ENCODE results near the gene PHLDA1. TPM values are rescaled to one million over a fixed set of nuclear protein-coding genes. Genes with fewer than 3 reads are reported as not detected.

The PHLDA1 gene
- total RNA-seq, 1 experiment from 2014 or later = 181 TPM

- intact Hi-C loops (cut with micrococcal nuclease) = no loop called here
- CTCF ChIA-PET = no interaction called here
- no peak for ATAC-seq
Observed at GRCh38 chr12:76006028-76006925, 25.3 kb downstream of the PHLDA1 start.

GRCh38 chr12:76003355-76003638 is 28.3 kb downstream of the PHLDA1 start:
- H4K20me1 ChIP-seq (ENCODE audit: low read length) = no peaks in the 10 kb centered on the region
- ChIA-PET CTCF (interaction anchor here (0.6 kb wide), 1 partner anchor 23 kb away, joined by 3 read pairs; no protein-coding TSS in a partner anchor), POLR2A (ENCODE audit: unreplicated experiment) (no interaction called here)
- H3K9ac ChIP-seq (ENCODE audit: low read length) = no peak overlapping the region
- H3K27me3 ChIP-seq (ENCODE audit: low read length) = no peaks in the 10 kb centered on the region
- no peaks in the 10 kb centered on the region for H3K9me2 ChIP-seq (replicated peaks; ENCODE audit: low read length)
- H3K4me1 ChIP-seq (ENCODE audit: insufficient read depth, low read length) = peaks cover 10% of the 10 kb centered on the region
- H3F3A ChIP-seq (ENCODE audit: low read length, unreplicated experiment) = no peaks in the 10 kb centered on the region
- H3K79me2 ChIP-seq (ENCODE audit: low read length) = no peaks in the 10 kb centered on the region
- BruUV-seq (replicated peaks) = no TSS peak
- H3K27ac ChIP-seq (ENCODE audit: low read length) = no peak overlapping the region
- no peak overlapping the region for H3K4me2 ChIP-seq (ENCODE audit: low read length)
- H3K4me3 ChIP-seq (ENCODE audit: low read length) = no peak overlapping the region
- ATAC-seq (no peak), DNase-seq (no peak)
- intact Hi-C loops (cut with micrococcal nuclease) = no loop called here
- no peaks in the 10 kb centered on the region for H3K9me3 ChIP-seq (ENCODE audit: low read length)
- H3K36me3 ChIP-seq (ENCODE audit: low read depth, low read length) = no peaks in the 10 kb centered on the region
- no peak overlapping the region for H2AFZ ChIP-seq (ENCODE audit: low read length)
- TF ChIP-seq EZH2 (IDR thresholded peaks at IDR 0.05; ENCODE audit: low read length, unreplicated experiment) (no peak), CTCF (conservative IDR thresholded peaks at IDR 0.05; ENCODE audit: low read depth, low read length) (no peak), EZH2phosphoT487 (IDR thresholded peaks at IDR 0.05; ENCODE audit: borderline replicate concordance, low read length) (no peak)

More at GRCh38 chr12:76006028-76006925, 25.3 kb downstream of the PHLDA1 start:
- Histone ChIP-seq H4K20me1 (ENCODE audit: low read length) (no peaks in the 10 kb centered on the region), H3K36me3 (ENCODE audit: low read depth, low read length) (no peaks in the 10 kb centered on the region), H3K4me3 (ENCODE audit: low read length) (no peak overlapping the region), H3K9me3 (ENCODE audit: low read length) (no peaks in the 10 kb centered on the region), H3K27ac (ENCODE audit: low read length) (no peak overlapping the region), H3K4me1 (ENCODE audit: insufficient read depth, low read length) (peaks cover 5% of the 10 kb centered on the region; the same call in 1 of the 2 replicates), H3K79me2 (ENCODE audit: low read length) (no peaks in the 10 kb centered on the region), H2AFZ (ENCODE audit: low read length) (no peak overlapping the region), H3K27me3 (ENCODE audit: low read length) (no peaks in the 10 kb centered on the region), H3K4me2 (ENCODE audit: low read length) (no peak overlapping the region), H3K9me2 (replicated peaks; ENCODE audit: low read length) (no peaks in the 10 kb centered on the region), H3K9ac (ENCODE audit: low read length) (no peak overlapping the region), H3F3A (ENCODE audit: low read length, unreplicated experiment) (no peaks in the 10 kb centered on the region)
- POLR2A ChIA-PET (ENCODE audit: unreplicated experiment) = no interaction called here
- DNase-seq = no peak
- TF ChIP-seq EZH2 (IDR thresholded peaks at IDR 0.05; ENCODE audit: low read length, unreplicated experiment) = no peak
- no peak for TF ChIP-seq EZH2phosphoT487 (IDR thresholded peaks at IDR 0.05; ENCODE audit: borderline replicate concordance, low read length)
- no peak for TF ChIP-seq CTCF (conservative IDR thresholded peaks at IDR 0.05; ENCODE audit: low read depth, low read length)
- BruUV-seq (replicated peaks) = no TSS peak

Measured in PC-3 (cell line).